ENCODE data around the gene LRRC8B. TPM values are rescaled to one million over a fixed set of nuclear protein-coding genes. Genes with fewer than 3 reads are reported as not detected.

The LRRC8B gene
- total RNA-seq, 4 donors from 2014 or later, result 7.0 to 10.5 (median 8.7) TPM

- WGBS, 2 donors (ENCODE audit: low coverage in 1 of 2), result 80 to 96% methylated on average over 3 of the region's 3 CpGs
- TF ChIP-seq EP300 (IDR thresholded peaks at IDR 0.05; ENCODE audit: low read depth), result no peak
- no peak for TF ChIP-seq POLR2AphosphoS5 (IDR thresholded peaks at IDR 0.05)
- TF ChIP-seq CTCF (IDR thresholded peaks at IDR 0.05), result no peak
- TF ChIP-seq POLR2A (IDR thresholded peaks at IDR 0.05), result no peak
- H3K4me1 ChIP-seq, result no peaks in the 10 kb centered on the region
- no peaks in the 10 kb centered on the region for H3K9me3 ChIP-seq
- in situ Hi-C loops (cut with MboI; ENCODE audit: low pct_ligation_motif_present in 1 of 4, low pct_unique_long_range_greater_than_20kb in 1 of 4, low sequenced_read_pairs in 3 of 4) (loop anchor here in 1 of 4 donors (25.0 kb wide), 2 partner anchors 272 to 497 kb away; partner anchors contain the start of gene ZNF326), intact Hi-C loops (cut with DNase I; ENCODE audit: low total_unique reads) (no loop called here)
- no peaks in the 10 kb centered on the region for H3K36me3 ChIP-seq
- no peak overlapping the region for H3K27ac ChIP-seq
- H3K27me3 ChIP-seq, result no peaks in the 10 kb centered on the region
- no peak for DNase-seq
- H3K4me3 ChIP-seq, result no peak overlapping the region
Measured at GRCh38 chr1:89490389-89490788, 34.2 kb upstream of the LRRC8B start.

- H3K4me1 ChIP-seq, result no peaks in the 10 kb centered on the region
- H3K36me3 ChIP-seq, result no peaks in the 10 kb centered on the region
- in situ Hi-C loops (cut with MboI; ENCODE audit: low pct_ligation_motif_present in 1 of 4, low pct_unique_long_range_greater_than_20kb in 1 of 4, low sequenced_read_pairs in 3 of 4) (loop anchor here in 1 of 4 donors (25.0 kb wide), 2 partner anchors 263 to 488 kb away; partner anchors contain the start of gene ZNF326), intact Hi-C loops (cut with DNase I; ENCODE audit: low total_unique reads) (no loop called here)
- H3K27ac ChIP-seq, result no peak overlapping the region
- H3K27me3 ChIP-seq, result no peaks in the 10 kb centered on the region
- no peak for TF ChIP-seq CTCF (IDR thresholded peaks at IDR 0.05)
- no peak for TF ChIP-seq POLR2A (IDR thresholded peaks at IDR 0.05)
- DNase-seq, result no peak
- WGBS, 2 donors (ENCODE audit: low coverage in 1 of 2), result 46 to 56% methylated on average over 6 of the region's 6 CpGs
- H3K9me3 ChIP-seq, result no peaks in the 10 kb centered on the region
- H3K4me3 ChIP-seq, result no peak overlapping the region
Measured at GRCh38 chr1:89499320-89499719, 25.3 kb upstream of the LRRC8B start.

- intact Hi-C loops (cut with DNase I; ENCODE audit: low total_unique reads) (no loop called here), in situ Hi-C loops (cut with MboI; ENCODE audit: low pct_ligation_motif_present in 1 of 4, low pct_unique_long_range_greater_than_20kb in 1 of 4, low sequenced_read_pairs in 3 of 4) (loop anchor here in 3 of 4 donors (25.0 kb wide), 2 partner anchors 260 to 485 kb away; partner anchors contain the start of gene ZNF326 (in 1 of the 3))
- Histone ChIP-seq H3K27ac (no peak overlapping the region), H3K4me3 (no peak overlapping the region), H3K36me3 (no peaks in the 10 kb centered on the region), H3K4me1 (no peaks in the 10 kb centered on the region), H3K27me3 (no peaks in the 10 kb centered on the region), H3K9me3 (no peaks in the 10 kb centered on the region)
- TF ChIP-seq POLR2AphosphoS5 (IDR thresholded peaks at IDR 0.05), result no peak
- TF ChIP-seq CTCF (IDR thresholded peaks at IDR 0.05), result no peak
- no peak for TF ChIP-seq EP300 (IDR thresholded peaks at IDR 0.05; ENCODE audit: low read depth)
- no peak for TF ChIP-seq POLR2A (IDR thresholded peaks at IDR 0.05)
- DNase-seq, result no peak
- 61 to 67% methylated on average over 2 of the region's 2 CpGs for WGBS, 2 donors (ENCODE audit: low coverage in 1 of 2)
Measured at GRCh38 chr1:89502042-89502441, 22.6 kb upstream of the LRRC8B start.

GRCh38 chr1:89502895-89503294, 21.7 kb upstream of the LRRC8B start:
- in situ Hi-C loops (cut with MboI; ENCODE audit: low pct_ligation_motif_present in 1 of 4, low pct_unique_long_range_greater_than_20kb in 1 of 4, low sequenced_read_pairs in 3 of 4), result loop anchor here in 3 of 4 donors (25.0 kb wide), 2 partner anchors 259 to 484 kb away; partner anchors contain the start of gene ZNF326 (in 1 of the 3)

More at GRCh38 chr1:89502895-89503294, 21.7 kb upstream of the LRRC8B start:
- no peaks in the 10 kb centered on the region for H3K9me3 ChIP-seq
- WGBS, 2 donors (ENCODE audit: low coverage in 1 of 2), result 57 to 80% methylated on average over 1 of the region's 1 CpG
- no peak overlapping the region for H3K4me3 ChIP-seq
- intact Hi-C loops (cut with DNase I; ENCODE audit: low total_unique reads), result no loop called here
- H3K27me3 ChIP-seq, result no peaks in the 10 kb centered on the region
- no peaks in the 10 kb centered on the region for H3K36me3 ChIP-seq
- no peak overlapping the region for H3K27ac ChIP-seq
- H3K4me1 ChIP-seq, result no peaks in the 10 kb centered on the region
- TF ChIP-seq EP300 (IDR thresholded peaks at IDR 0.05; ENCODE audit: low read depth) (no peak), POLR2AphosphoS5 (IDR thresholded peaks at IDR 0.05) (no peak), CTCF (IDR thresholded peaks at IDR 0.05) (no peak)
- DNase-seq, result no peak
